ENCODE results near the gene STIMATE. TPM values are rescaled to one million over a fixed set of nuclear protein-coding genes. Genes with fewer than 3 reads are reported as not detected.

Gene STIMATE
- total RNA-seq, 5 donors from 2014 or later (not counting 1 experiment from before 2014, with no cell fraction given): 37.3 to 61.8 (median 52.9) TPM

- Mint-ChIP-seq H3K4me1 (peaks cover 4 to 12% (median 8%) of the 10 kb centered on the region in 3 donors), H3K9me3 (no peaks in the 10 kb centered on the region), H3K36me3 (no peaks in the 10 kb centered on the region), H3K4me3 (no peak overlapping the region), H3K27me3 (no peaks in the 10 kb centered on the region), H3K27ac (no peak overlapping the region)
- WGBS (ENCODE audit: insufficient coverage): 30% methylated on average over 6 of the region's 7 CpGs
- Histone ChIP-seq H3K27ac (ENCODE audit: low read length) (no peak overlapping the region), H3K9me3 (no peaks in the 10 kb centered on the region), H3K27me3 (replicated peaks in 1 of 2; ENCODE audit: control insufficient read depth in 2 of 2, extremely low read depth in 1 of 2, insufficient read depth in 2 of 2, low read length in 1 of 2) (peaks cover 0 to 7% of the 10 kb centered on the region in 2 experiments), H3K4me1 (ENCODE audit: control insufficient read depth in 1 of 2, extremely low read depth in 1 of 2, insufficient read depth in 2 of 2, low read length in 2 of 2) (no peaks in the 10 kb centered on the region), H3K4me3 (ENCODE audit: control insufficient read depth in 1 of 2, extremely low read depth in 1 of 2, low read length in 1 of 2) (no peak overlapping the region), H3K36me3 (ENCODE audit: control insufficient read depth in 2 of 2, extremely low read depth in 1 of 2, insufficient read depth in 1 of 2, low read length in 1 of 2) (no peaks in the 10 kb centered on the region)
- CTCF ChIA-PET: no interaction called here
- no peak for DNase-seq
- ATAC-seq (replicated peaks in 1 of 4): peak in 2 of 4 experiments; percentile 24 to 44
- POLR2A ChIA-PET: no interaction called here
These were observed 87.5 kb downstream of the STIMATE start for GRCh38 chr3:52809662-52810377.

- WGBS (ENCODE audit: insufficient coverage): 63% methylated on average over 2 of the region's 2 CpGs
- Mint-ChIP-seq H3K4me3 (no peak overlapping the region), H3K27ac (no peak overlapping the region), H3K9me3 (no peaks in the 10 kb centered on the region), H3K36me3 (no peaks in the 10 kb centered on the region), H3K4me1 (peaks cover 4 to 12% (median 8%) of the 10 kb centered on the region in 3 donors), H3K27me3 (no peaks in the 10 kb centered on the region)
- DNase-seq (no peak), ATAC-seq (replicated peaks in 1 of 4) (no peak)
- CTCF ChIA-PET: no interaction called here
- peaks cover 0 to 12% of the 10 kb centered on the region in 2 experiments for H3K27me3 ChIP-seq (replicated peaks in 1 of 2; ENCODE audit: control insufficient read depth in 2 of 2, extremely low read depth in 1 of 2, insufficient read depth in 2 of 2, low read length in 1 of 2)
- H3K9me3 ChIP-seq: no peaks in the 10 kb centered on the region
- no peak overlapping the region for H3K27ac ChIP-seq (ENCODE audit: low read length)
- H3K4me3 ChIP-seq (ENCODE audit: control insufficient read depth in 1 of 2, extremely low read depth in 1 of 2, low read length in 1 of 2): no peak overlapping the region
- H3K36me3 ChIP-seq (ENCODE audit: control insufficient read depth in 2 of 2, extremely low read depth in 1 of 2, insufficient read depth in 1 of 2, low read length in 1 of 2): no peaks in the 10 kb centered on the region
- POLR2A ChIA-PET: no interaction called here
- H3K4me1 ChIP-seq (ENCODE audit: control insufficient read depth in 1 of 2, extremely low read depth in 1 of 2, insufficient read depth in 2 of 2, low read length in 2 of 2): no peaks in the 10 kb centered on the region
These were observed 88.2 kb downstream of the STIMATE start for GRCh38 chr3:52809149-52809548.

- ChIA-PET POLR2A (no interaction called here), CTCF (no interaction called here)
- H3K27me3 ChIP-seq (replicated peaks in 1 of 2; ENCODE audit: control insufficient read depth in 2 of 2, extremely low read depth in 1 of 2, insufficient read depth in 2 of 2, low read length in 1 of 2): peaks cover 0 to 14% of the 10 kb centered on the region in 2 experiments
- WGBS (ENCODE audit: insufficient coverage): no CpG with 5 or more reads among the region's 19 CpGs
- Mint-ChIP-seq H3K4me3 (no peak overlapping the region), H3K9me3 (no peaks in the 10 kb centered on the region), H3K27me3 (no peaks in the 10 kb centered on the region), H3K36me3 (no peaks in the 10 kb centered on the region), H3K4me1 (peaks cover 4 to 12% (median 8%) of the 10 kb centered on the region in 3 donors), H3K27ac (no peak overlapping the region)
- ATAC-seq (replicated peaks in 1 of 4) (no peak), DNase-seq (no peak)
- no peaks in the 10 kb centered on the region for H3K4me1 ChIP-seq (ENCODE audit: control insufficient read depth in 1 of 2, extremely low read depth in 1 of 2, insufficient read depth in 2 of 2, low read length in 2 of 2)
- no peak overlapping the region for H3K4me3 ChIP-seq (ENCODE audit: control insufficient read depth in 1 of 2, extremely low read depth in 1 of 2, low read length in 1 of 2)
- no peaks in the 10 kb centered on the region for H3K36me3 ChIP-seq (ENCODE audit: control insufficient read depth in 2 of 2, extremely low read depth in 1 of 2, insufficient read depth in 1 of 2, low read length in 1 of 2)
- no peaks in the 10 kb centered on the region for H3K9me3 ChIP-seq
- H3K27ac ChIP-seq (ENCODE audit: low read length): no peak overlapping the region
These were observed 91.9 kb downstream of the STIMATE start for GRCh38 chr3:52805270-52806039.

GRCh38 chr3:52801839-52802238 lies 95.5 kb downstream of the STIMATE start:
- Histone ChIP-seq H3K36me3 (ENCODE audit: control insufficient read depth in 2 of 2, extremely low read depth in 1 of 2, insufficient read depth in 1 of 2, low read length in 1 of 2) (no peaks in the 10 kb centered on the region), H3K27me3 (replicated peaks in 1 of 2; ENCODE audit: control insufficient read depth in 2 of 2, extremely low read depth in 1 of 2, insufficient read depth in 2 of 2, low read length in 1 of 2) (peaks cover 0 to 13% of the 10 kb centered on the region in 2 experiments), H3K27ac (ENCODE audit: low read length) (no peak overlapping the region), H3K4me3 (ENCODE audit: control insufficient read depth in 1 of 2, extremely low read depth in 1 of 2, low read length in 1 of 2) (no peak overlapping the region), H3K9me3 (no peaks in the 10 kb centered on the region), H3K4me1 (ENCODE audit: control insufficient read depth in 1 of 2, extremely low read depth in 1 of 2, insufficient read depth in 2 of 2, low read length in 2 of 2) (no peaks in the 10 kb centered on the region)
- whole genome bisulfite sequencing (ENCODE audit: insufficient coverage): 71% methylated on average over 4 of the region's 5 CpGs
- Mint-ChIP-seq H3K36me3 (no peaks in the 10 kb centered on the region), H3K27ac (no peak overlapping the region), H3K4me3 (no peak overlapping the region), H3K4me1 (no peaks in the 10 kb centered on the region), H3K27me3 (no peaks in the 10 kb centered on the region), H3K9me3 (no peaks in the 10 kb centered on the region)
- CTCF ChIA-PET: no interaction called here
- DNase-seq (no peak), ATAC-seq (replicated peaks in 1 of 4) (no peak)
- POLR2A ChIA-PET: no interaction called here

GRCh38 chr3:52800079-52800478 lies 97.3 kb downstream of the STIMATE start:
- CTCF ChIA-PET: no interaction called here
- Mint-ChIP-seq H3K9me3 (no peaks in the 10 kb centered on the region), H3K4me1 (no peaks in the 10 kb centered on the region), H3K36me3 (no peaks in the 10 kb centered on the region), H3K27ac (no peak overlapping the region), H3K27me3 (no peaks in the 10 kb centered on the region), H3K4me3 (no peak overlapping the region)
- H3K36me3 ChIP-seq (ENCODE audit: control insufficient read depth in 2 of 2, extremely low read depth in 1 of 2, insufficient read depth in 1 of 2, low read length in 1 of 2): no peaks in the 10 kb centered on the region
- no peak overlapping the region for H3K27ac ChIP-seq (ENCODE audit: low read length)
- DNase-seq (no peak), ATAC-seq (replicated peaks in 1 of 4) (no peak)
- H3K4me3 ChIP-seq (ENCODE audit: control insufficient read depth in 1 of 2, extremely low read depth in 1 of 2, low read length in 1 of 2): no peak overlapping the region
- 98% methylated on average over 3 of the region's 7 CpGs for WGBS (ENCODE audit: insufficient coverage)
- no peaks in the 10 kb centered on the region for H3K9me3 ChIP-seq
- POLR2A ChIA-PET: no interaction called here
- H3K4me1 ChIP-seq (ENCODE audit: control insufficient read depth in 1 of 2, extremely low read depth in 1 of 2, insufficient read depth in 2 of 2, low read length in 2 of 2): no peaks in the 10 kb centered on the region
- peaks cover 0 to 9% of the 10 kb centered on the region in 2 experiments for H3K27me3 ChIP-seq (replicated peaks in 1 of 2; ENCODE audit: control insufficient read depth in 2 of 2, extremely low read depth in 1 of 2, insufficient read depth in 2 of 2, low read length in 1 of 2)

- Histone ChIP-seq H3K27me3 (replicated peaks in 1 of 2; ENCODE audit: control insufficient read depth in 2 of 2, extremely low read depth in 1 of 2, insufficient read depth in 2 of 2, low read length in 1 of 2) (peaks cover 0 to 10% of the 10 kb centered on the region in 2 experiments), H3K4me1 (ENCODE audit: control insufficient read depth in 1 of 2, extremely low read depth in 1 of 2, insufficient read depth in 2 of 2, low read length in 2 of 2) (no peaks in the 10 kb centered on the region), H3K9me3 (no peaks in the 10 kb centered on the region), H3K36me3 (ENCODE audit: control insufficient read depth in 2 of 2, extremely low read depth in 1 of 2, insufficient read depth in 1 of 2, low read length in 1 of 2) (no peaks in the 10 kb centered on the region), H3K4me3 (ENCODE audit: control insufficient read depth in 1 of 2, extremely low read depth in 1 of 2, low read length in 1 of 2) (no peak overlapping the region), H3K27ac (ENCODE audit: low read length) (no peak overlapping the region)
- ChIA-PET POLR2A (no interaction called here), CTCF (interaction anchor here in 1 of 2 donors (1.7 kb wide), 1 partner anchor 13 kb away, joined by 4 read pairs; no protein-coding TSS in a partner anchor)
- Mint-ChIP-seq H3K27ac (no peak overlapping the region), H3K36me3 (no peaks in the 10 kb centered on the region), H3K27me3 (no peaks in the 10 kb centered on the region), H3K9me3 (no peaks in the 10 kb centered on the region), H3K4me1 (no peaks in the 10 kb centered on the region), H3K4me3 (no peak overlapping the region)
- ATAC-seq (replicated peaks in 1 of 4): peak in 1 of 4 experiments; percentile 13
- DNase-seq: peak in 2 of 35 experiments; percentile 1 to 29
- WGBS (ENCODE audit: insufficient coverage): 65% methylated on average over 11 of the region's 14 CpGs
These were observed 98.3 kb downstream of the STIMATE start for GRCh38 chr3:52798978-52799476.
